LNCaP clone FGC (cell line): ENCODE results near the gene AHNAK2.

Experiments used
- DNase-seq: peaks from one replicate; pipeline ENCODE4 v3.0.0-alpha.2; 2011; ENCODE audit warnings: low read depth
- H3K4me3 ChIP-seq: 2 replicates; pipeline ENCODE4 v1.5.1; 2011; ENCODE audit warnings: mild to moderate bottlenecking, low read depth, low read length, control low read depth
- CTCF ChIP-seq: IDR thresholded peaks from 2 replicates; pipeline ENCODE4 v1.5.1; 2012; ENCODE audit warnings: mild to moderate bottlenecking; ENCODE audit not compliant: control insufficient read depth, insufficient read depth; ENCODE audit errors: extremely low read depth

AHNAK2 gene

DNA sequence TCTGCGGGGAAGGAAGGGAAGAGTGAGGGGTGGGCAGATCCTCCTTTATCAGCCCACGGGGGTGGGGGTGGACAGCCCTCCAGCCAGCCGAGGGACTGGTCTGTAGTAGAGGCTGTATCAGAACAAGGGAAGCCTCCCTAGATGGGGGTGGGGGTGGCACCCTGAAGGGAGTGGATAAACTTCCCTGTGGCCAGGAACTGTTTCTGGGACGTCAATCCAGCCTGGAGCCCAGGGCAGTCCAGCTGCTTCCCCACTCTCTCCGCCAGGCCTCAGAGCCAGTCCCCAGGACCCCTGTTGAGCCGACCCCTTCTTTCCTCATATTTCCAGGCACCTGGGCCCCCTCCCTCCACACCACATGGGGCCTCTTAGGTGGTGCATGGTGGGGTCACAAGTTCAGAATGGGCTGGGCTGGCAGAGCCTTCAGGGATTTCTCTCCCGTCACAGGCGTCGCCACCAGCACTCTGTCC, 46.8 kb downstream of the AHNAK2 start:
- no peak for TF ChIP-seq CTCF
- DNase-seq, result no peak
- H3K4me3 ChIP-seq, result no peak overlapping the region

GRCh38 chr14:104930526-104931303, 47.5 kb downstream of the AHNAK2 start:
- no peak overlapping the region for H3K4me3 ChIP-seq
- TF ChIP-seq CTCF, result no peak
- no peak for DNase-seq

DNA sequence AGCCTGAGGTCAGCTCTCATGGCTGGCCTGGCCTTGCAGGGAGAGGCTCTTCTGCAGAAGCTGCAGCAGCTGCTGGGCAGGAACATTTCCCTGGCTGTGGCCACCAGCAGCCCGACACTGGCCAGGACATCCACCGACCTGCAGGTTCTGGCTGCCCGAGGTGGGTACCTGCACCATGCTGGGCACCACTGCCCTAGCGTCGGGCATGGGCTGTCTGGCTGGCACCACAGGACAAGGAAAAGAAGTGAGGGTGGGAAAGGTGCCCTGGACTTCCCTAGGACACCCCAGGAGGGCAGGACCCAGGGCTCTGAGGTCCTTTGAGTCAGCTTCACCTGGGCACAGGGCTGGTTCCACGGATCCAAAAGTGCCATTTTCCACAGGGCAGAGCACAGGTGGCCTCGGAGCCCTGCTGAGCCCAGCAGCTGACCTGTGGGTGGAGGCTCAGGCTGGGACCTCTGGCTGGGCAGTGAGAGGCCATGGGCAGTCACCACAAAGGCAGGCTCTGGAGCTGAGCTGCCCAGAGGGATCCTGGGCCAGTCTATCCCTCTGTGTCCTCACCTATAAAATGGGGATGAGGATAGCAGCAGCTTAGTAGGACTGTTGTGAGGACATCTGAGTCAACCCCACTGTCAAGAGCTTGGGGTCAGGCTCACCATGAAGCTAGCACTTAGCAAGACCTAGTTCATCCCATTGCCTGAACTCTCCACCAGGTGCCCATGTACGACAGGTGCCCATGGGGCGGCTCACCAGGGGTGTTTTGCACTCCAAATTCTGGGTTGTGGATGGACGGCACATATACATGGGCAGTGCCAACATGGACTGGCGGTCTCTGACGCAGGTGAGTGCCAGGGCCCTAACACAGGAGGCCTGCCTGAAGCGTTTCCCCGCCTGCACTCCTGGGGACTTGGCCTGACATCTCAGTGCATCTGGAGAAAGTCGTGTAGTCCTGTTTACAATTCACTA, 48.6 kb downstream of the AHNAK2 start:
- TF ChIP-seq CTCF, result no peak
- DNase-seq, result no peak

DNA sequence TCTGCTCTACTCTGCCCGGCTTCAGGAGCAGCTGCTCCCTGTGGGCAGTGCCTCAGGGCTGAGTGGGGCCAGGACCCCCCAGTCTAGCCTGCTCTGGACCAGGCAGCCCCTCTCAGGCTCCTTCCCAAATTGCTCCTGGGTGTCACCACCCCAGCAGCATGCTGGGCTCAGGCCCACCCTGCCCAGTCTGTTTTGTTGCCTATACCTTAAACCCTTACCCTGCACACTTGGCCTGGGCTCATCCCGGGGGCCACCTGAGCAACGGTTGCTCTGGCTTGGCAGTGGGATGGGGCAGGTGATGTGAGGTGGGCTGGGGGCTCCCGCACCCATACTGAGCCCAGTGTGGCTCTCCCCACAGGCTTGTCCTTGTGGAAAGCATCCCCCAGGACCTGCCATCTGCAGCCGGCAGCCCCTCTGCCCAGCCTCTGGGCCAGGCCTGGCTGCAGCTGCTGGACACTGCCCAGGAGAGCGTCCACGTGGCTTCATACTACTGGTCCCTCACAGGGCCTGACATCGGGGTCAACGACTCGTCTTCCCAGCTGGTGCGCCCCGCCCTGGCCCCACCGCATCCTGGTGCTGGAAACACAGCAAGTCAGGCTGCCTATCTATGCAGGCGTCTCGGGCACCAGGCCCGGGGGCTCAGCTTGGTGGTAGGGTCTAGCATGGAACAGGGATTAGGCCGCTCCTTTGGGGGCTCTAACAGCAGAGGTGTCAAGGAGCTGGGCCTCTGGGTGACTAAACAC, 49.6 kb downstream of the AHNAK2 start:
- no peak for DNase-seq
- TF ChIP-seq CTCF, result no peak
- no peak overlapping the region for H3K4me3 ChIP-seq

More for the DNA sequence above, 48.6 kb downstream of the AHNAK2 start:
- no peak overlapping the region for H3K4me3 ChIP-seq

DNA sequence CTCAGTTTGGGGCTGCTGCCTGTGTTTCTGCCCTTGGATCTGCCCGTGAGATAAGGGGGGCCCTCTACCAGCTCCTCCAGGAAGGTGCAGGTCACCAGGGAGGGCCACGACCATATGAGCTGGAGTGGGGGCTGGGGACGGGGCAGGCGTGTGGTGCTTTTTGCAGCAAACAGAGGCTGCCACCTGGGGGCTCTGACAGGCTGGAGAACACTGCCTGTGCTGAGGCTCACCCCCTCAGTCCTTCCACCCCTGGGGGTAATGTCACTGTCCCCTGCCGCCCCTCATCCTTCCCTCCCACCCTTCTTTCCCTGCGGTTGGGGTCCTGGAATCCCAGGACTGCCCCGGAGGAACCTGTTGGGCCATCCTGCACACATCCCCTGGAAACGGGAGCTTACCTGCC, 50.3 kb downstream of the AHNAK2 start:
- no peak for TF ChIP-seq CTCF
- no peak overlapping the region for H3K4me3 ChIP-seq
- no peak for DNase-seq

- no peak for DNase-seq
- H3K4me3 ChIP-seq, result no peak overlapping the region
- no peak for TF ChIP-seq CTCF
These were observed 50.8 kb downstream of the AHNAK2 start for GRCh38 chr14:104927432-104927816.
